Measurements from ENCODE around the gene SLC9A8.

DNA sequence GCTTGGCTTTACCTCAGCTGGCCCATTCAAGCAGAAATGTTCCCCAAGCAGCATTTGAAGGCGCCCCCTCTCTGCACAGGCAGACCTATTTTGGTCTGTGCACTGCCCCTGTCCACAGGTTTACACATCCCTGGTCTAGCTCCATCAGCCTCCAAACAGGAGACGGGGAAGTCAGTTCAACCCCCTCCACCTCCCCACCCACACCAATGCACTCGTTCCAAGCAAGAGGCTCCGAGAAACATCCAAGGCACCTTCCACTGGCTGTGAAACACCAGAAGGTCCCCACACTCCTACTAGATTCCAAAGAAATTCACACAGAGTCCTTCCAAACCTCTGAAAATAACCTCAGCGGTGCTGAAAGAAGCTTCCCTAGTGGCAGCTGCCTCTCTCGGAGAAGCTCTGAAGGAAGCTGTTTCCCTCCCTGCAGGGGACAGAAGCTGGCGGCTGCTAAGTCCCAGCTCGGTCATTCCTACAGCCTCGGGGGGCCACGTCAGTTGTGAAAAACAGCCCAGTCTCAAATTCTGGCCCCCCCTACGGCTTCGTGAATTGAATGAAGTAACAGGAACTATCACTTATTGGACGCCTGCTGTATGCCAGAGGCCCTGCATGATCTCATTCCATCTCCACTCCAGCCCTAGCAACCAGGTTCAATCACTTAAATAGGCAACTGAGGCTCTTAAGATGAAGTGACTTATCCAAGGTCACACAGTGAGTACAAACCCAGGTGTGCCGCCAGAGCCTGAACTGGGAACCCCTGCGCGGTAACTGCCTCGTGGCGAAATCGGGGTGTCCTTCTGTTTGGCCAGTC, 101.9 kb downstream of the SLC9A8 start:
- TF ChIP-seq POLR2A (IDR thresholded peaks at IDR 0.05; ENCODE audit: low read length) (no peak), GATA1 (IDR thresholded peaks at IDR 0.05; ENCODE audit: low read depth, low read length) (no peak)

Measured in erythroblast (primary cell).